Activated CD4-positive, alpha-beta T cell treated with anti-CD3 and anti-CD28 coated beads, Interleukin-2, amount 10 ng/mL, durations not matched to agents 24 days and 14 days (primary cell): Measurements from ENCODE around the gene DGKQ. TPM values are rescaled to one million over a fixed set of nuclear protein-coding genes. Genes with fewer than 3 reads are reported as not detected.
A peak's percentile ranks its signal among the peaks of the same experiment; 100 is the strongest.

ENCODE experiments used
- DNase-seq: peaks from one replicate; pipeline ENCODE4 v3.0.0; 2022
- H3K27ac Mint-ChIP-seq: one replicate; pipeline ENCODE4 v1.8.0; 2022; ENCODE audit warnings: mild to moderate bottlenecking, mixed read lengths
- H3K27me3 Mint-ChIP-seq: one replicate; pipeline ENCODE4 v1.8.0; 2022; ENCODE audit warnings: mixed read lengths
- H3K36me3 Mint-ChIP-seq: one replicate; pipeline ENCODE4 v1.8.0; 2022; ENCODE audit warnings: low read depth, mild to moderate bottlenecking, mixed read lengths
- H3K4me1 Mint-ChIP-seq: one replicate; pipeline ENCODE4 v1.8.0; 2021; ENCODE audit warnings: mixed read lengths
- H3K4me3 Mint-ChIP-seq: one replicate; pipeline ENCODE4 v1.8.0; 2022; ENCODE audit warnings: mild to moderate bottlenecking, moderate library complexity, mixed read lengths
- H3K9me3 Mint-ChIP-seq: one replicate; pipeline ENCODE4 v1.8.0; 2021; ENCODE audit warnings: mixed read lengths
- intact Hi-C: fragments of 100-400 bp; cut with micrococcal nuclease; formaldehyde crosslinking; loops from one replicate; pipeline ENCODE4 v1.15.1; 2023
- total RNA-seq: library from RNA; stranded (reverse); gene quantifications from 2 replicates; pipeline ENCODE4 v1.2.3, GENCODE V29; 2022

The DGKQ gene
- total RNA-seq, 1 donor from 2014 or later = 15.2 TPM

DNA sequence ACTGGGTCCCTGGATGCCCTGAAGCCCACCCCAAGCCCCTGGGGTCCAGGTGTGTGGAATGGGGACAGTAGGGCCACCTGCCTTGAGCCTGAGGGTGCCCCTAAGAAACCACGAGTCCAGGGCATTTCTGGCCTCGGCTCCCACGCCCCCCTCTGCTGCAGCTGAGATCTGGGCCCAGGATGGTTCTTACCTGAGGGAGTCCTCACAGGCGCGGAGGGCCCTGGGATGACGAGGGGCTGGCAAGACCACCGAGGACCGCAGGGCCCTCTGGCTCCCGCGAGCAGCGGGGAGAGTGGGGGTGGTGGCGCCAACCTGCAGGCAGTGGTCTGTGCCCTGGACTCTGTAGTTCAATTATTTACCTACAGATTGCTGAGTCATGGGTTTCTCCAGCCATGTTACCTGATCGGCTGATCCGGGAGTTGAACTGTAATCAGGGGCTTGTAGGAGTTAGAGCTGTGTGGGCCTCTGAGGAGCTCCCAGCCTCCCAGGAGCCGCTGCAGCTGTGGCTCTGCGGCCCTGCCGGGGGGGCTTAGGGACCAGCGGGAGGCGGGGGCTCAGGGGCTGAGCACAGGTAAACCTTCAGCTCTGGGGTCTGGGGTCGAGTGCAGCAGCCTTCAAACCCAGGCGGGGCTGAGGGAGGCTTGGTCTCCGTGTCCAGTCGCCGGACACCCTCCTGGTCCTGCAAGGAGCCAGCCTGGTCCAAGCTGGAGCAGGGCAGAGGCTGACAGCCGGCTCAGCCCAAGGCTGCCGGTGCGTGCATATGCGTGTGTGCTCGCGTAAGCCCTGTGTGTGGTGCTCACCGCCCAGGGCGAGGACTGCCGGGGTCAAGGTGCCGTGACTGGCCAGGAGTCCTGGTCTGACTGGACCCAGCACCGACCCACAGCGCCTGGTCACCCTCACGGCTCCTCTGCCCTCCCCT, 20.0 kb upstream of the DGKQ start, which contains the start of gene SLC26A1:
TSS of gene SLC26A1 (minus strand) at position 294 of the 919 bp plus-strand sequence. CDS start 1,701 bp downstream, outside the sequence.
- intact Hi-C loops = no loop called here
- no peak for DNase-seq
- Mint-ChIP-seq H3K4me1 (no peaks in the 10 kb centered on the region), H3K9me3 (no peaks in the 10 kb centered on the region), H3K4me3 (no peak within 1 kb of the TSS), H3K27me3 (peaks cover 12% of the 10 kb centered on the region), H3K36me3 (no peaks in the 10 kb centered on the region), H3K27ac (no peak within 1 kb of the TSS)

DNA sequence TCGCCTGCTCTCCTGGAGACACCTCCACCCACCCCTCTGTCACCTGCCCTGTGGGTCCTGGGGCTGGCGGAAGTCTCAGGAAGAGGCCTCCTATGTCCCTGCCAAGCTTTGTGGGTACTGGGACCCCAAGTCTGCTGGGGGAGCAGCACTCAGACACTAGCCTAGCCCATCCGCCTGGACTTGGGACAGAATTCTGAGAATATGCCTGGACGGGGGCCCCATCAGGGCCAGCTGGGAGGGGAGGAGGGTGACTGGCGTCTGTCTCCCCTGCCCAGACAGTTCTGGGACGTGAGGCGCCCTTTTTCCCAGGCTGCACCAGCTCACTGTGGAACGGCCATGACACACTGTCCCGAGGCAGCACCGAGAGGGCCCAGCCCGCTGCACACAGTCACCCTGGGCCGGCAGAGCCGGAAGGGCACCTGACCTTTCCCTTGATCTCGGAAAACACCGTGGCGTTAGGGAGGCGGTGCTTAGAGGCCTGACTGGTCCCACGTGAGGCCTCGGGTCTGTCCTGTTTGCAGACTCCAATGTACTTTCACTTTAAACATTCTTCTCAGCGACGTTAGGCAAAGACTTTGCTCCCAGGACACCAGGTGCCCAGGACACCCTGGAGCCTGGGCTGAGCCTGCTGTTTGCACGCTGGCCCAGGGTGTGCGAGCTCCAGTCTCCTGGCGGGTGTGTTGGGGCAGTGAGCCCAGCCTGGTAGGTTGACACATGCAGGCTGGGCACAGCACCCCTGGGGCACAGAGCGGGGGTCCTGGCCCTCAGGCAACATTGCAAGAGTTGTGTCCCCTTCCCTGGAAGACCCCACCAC, 19.1 kb upstream of the DGKQ start:
- Mint-ChIP-seq H3K36me3 (no peaks in the 10 kb centered on the region), H3K4me1 (peaks cover 2% of the 10 kb centered on the region), H3K9me3 (no peaks in the 10 kb centered on the region), H3K27ac (no peak overlapping the region), H3K27me3 (peaks cover 6% of the 10 kb centered on the region), H3K4me3 (no peak overlapping the region)
- no peak for DNase-seq
- intact Hi-C loops = no loop called here

DNA sequence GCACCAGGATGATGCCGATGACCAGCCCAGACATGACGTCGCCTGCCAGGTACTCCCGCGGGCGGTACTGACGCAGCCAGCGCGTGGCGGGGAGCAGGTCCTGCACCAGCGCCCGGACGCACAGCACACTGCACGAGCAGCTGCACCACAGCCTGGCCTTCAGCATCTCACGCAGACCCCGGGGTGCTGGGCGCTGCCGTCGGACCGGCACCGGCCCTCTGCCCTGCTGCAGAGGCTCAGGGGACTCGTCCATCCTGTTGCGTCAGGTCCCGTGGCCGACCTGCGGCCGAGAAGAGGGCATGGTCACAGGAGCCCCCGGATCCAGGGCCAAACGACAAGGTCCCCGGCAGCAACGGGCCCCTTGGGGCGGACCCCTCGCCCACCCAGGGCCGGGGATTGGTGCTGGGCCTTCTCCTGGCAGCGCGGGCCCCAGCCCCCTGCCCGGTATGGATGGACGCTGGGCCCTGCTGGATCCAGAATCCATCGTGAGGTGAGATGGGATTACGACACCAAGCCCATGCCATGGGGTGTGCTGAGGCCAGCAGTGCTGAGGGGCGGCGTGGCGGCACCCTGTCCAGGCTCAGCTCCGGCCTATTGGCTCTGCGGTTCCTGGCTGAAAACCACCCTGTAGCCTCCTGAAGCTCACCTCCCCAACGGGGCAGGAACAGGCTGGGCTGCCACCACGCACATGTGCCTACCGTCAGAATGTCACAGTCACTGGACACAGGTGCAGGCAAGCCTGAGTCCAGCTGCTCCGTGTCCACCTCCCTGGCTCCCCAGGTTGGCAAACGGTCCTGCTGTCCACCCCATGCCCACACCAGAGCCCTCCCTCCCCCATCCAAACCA, 18.3 kb upstream of the DGKQ start:
- H3K36me3 Mint-ChIP-seq = no peaks in the 10 kb centered on the region
- H3K9me3 Mint-ChIP-seq = no peaks in the 10 kb centered on the region
- no peak for DNase-seq
- intact Hi-C loops = no loop called here
- no peak overlapping the region for H3K27ac Mint-ChIP-seq
- peaks cover 3% of the 10 kb centered on the region for H3K4me1 Mint-ChIP-seq
- no peak overlapping the region for H3K4me3 Mint-ChIP-seq
- H3K27me3 Mint-ChIP-seq = peaks cover 2% of the 10 kb centered on the region

DNA sequence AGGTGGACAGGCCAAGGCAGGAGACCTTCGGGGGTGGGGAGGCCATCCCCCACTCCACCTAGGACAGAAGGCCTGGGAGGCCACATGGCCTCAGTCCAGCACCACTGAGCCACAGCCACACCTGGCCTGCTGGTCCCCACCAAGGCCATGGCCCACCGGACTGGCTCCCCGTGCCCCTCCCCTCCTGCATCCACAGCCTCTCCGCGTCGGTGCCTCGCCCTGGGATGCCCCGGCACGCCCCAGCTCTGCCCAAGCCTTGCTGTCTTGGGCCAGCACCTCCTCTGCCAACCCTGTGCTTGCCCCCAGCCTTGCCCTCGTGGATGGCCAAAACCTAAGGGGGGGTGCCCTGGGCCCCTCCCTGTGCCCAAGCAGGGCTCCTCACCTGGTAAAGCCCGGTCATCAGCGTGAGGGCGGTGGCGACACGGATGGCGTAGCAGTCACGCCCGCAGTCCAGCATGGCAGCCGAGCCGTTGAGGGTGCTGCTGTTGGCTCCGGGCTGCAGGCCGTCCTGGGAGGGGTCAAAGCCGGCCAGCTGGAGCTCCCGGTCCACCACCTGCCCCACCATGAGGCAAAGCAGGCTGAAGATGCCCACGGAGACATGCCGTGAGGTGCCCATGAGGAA, 17.5 kb upstream of the DGKQ start:
- no peaks in the 10 kb centered on the region for H3K9me3 Mint-ChIP-seq
- H3K4me1 Mint-ChIP-seq = peaks cover 6% of the 10 kb centered on the region
- H3K27me3 Mint-ChIP-seq = peaks cover 2% of the 10 kb centered on the region

DNA sequence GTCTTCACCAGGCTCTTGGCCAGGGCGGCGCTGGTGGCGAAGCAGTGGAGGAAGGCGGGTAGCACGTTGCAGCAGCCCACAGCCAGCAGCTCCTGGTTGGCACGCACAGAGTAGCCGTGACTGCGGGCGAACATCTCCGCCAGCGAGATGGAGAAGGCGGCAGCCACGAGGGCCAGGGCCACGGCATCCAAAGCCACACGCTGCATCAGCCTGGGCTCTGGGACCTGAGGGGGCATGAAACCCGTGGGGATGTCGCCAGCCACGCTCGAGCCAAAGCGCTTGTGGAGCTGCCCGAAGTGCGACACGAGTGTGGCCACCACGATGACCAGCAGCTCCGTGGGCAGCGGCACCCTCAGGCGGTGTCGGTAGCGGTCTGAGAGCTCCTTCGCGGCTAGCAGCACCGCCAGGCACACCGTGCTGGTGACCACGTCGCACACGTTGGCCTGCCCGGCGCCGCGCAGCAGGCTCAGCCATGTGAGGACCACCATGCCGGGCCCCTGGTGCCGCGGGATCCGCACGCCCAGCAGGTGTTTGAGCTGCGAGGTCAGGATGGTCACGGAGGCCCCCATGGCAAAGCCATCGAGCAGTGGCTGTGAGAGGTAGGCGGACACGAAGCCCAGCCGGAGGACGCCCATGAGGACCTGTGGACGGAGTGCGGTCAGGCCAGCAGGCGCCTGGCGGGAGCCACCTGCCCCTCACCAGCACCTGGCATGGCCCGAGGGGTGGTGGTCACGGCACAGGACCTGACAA, 16.5 kb upstream of the DGKQ start:
- Mint-ChIP-seq H3K36me3 (no peaks in the 10 kb centered on the region), H3K4me1 (peaks cover 11% of the 10 kb centered on the region), H3K9me3 (no peaks in the 10 kb centered on the region), H3K27me3 (no peaks in the 10 kb centered on the region), H3K4me3 (no peak overlapping the region), H3K27ac (no peak overlapping the region)
- DNase-seq = no peak
- intact Hi-C loops = loop anchor here (5.0 kb wide), 1 partner anchor 318 kb away; the partner anchor contains the start of genes ATP5ME and MYL5

More for the DNA sequence above, 17.5 kb upstream of the DGKQ start:
- no peak for DNase-seq
- no peaks in the 10 kb centered on the region for H3K36me3 Mint-ChIP-seq
- H3K27ac Mint-ChIP-seq = no peak overlapping the region
- no peak overlapping the region for H3K4me3 Mint-ChIP-seq
- intact Hi-C loops = no loop called here

DNA sequence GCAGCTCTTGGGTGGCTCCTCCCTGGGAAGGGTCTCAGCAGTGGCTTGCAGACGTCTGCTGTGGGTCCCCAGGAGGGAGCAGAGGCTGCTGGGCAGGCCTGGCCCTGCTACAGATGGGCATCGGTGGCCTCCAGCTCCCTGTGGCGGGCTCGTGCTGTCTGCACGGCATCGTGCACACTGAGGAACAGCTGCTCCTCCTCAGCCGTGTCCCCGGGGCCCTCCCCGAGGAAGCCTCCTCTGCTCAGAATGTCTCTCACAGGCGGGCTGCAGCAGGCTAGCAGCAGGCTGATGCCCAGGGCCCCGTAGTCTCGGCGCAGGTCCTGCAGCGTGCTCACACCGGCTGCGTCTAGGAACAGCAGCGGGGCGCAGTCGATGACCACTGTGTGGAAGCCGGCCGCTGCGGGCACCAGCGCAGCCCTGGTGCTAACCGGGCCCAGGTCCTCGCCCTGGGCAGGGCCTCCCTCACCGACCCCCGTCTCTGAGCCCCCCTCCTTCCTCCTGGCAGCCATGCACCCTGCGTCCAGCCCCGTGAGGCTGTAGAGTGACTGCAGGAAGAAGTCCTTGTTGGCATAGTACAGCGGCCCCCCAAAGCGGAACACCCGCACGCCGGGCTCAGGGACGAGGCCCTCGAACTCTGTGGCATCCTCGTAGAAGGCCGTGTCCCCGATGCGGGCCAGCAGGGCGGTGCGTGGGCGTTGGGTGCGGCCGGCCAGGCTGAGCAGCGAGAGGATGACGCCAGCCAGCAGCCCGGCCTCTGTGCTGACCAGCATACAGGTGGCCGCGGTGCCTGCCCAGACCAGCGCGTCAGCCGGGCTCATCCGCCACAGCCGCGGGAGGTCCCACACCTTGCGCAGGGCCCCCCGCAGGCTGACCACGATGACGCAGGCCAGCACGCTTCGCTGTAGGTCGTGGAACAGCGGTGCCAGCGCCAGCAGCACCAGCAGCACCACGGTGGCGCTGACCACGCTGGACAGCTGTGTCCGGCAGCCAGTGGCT, 15.7 kb upstream of the DGKQ start:
- Mint-ChIP-seq H3K4me3 (no peak overlapping the region), H3K4me1 (peaks cover 15% of the 10 kb centered on the region), H3K9me3 (no peaks in the 10 kb centered on the region), H3K27me3 (no peaks in the 10 kb centered on the region), H3K36me3 (no peaks in the 10 kb centered on the region), H3K27ac (no peak overlapping the region)
- no peak for DNase-seq
- intact Hi-C loops = loop anchor here (5.0 kb wide), 1 partner anchor 317 kb away; the partner anchor contains the start of genes ATP5ME and MYL5

DNA sequence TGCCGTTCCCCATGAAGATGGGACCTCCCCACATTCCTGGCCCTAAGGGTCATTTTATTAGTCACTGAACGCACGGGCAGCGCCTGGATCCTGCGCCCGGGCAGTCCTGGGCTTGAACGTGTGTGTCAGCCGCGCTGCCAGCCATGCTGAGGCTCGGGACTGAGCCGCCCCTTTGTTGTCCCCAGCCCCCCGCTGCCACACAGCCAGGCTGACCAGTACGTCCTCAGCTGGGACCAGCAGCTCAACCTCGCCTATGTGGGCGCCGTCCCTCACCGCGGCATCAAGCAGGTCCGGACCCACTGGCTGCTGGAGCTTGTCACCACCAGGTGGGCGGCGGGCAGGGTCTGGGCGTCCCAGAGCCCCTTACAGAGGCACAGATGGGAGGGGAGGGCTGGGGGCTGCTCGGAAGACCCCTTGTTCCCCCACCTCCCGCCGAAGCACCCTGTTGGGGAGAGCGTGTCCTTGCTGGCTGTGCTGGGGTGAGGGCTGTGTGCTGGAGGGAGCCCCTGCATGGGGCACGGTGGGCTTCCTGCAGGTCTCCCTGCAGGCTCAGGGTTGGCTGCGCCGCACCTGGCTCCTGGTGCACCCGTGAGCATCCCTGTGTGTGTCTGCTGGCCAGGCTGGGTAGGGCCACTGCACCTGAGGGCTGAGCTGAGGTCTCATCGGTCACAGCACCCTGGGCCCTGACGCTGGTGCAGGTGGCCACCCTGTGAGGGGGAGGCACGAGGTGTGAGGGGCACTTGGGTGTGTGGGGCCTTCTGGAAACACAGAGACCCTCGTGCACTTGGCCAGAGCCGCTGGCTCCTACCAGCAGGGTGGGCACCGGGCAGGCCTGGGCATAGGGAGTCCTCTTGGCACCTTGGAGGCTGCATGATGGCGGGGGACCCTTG, 14.5 kb upstream of the DGKQ start:
- H3K36me3 Mint-ChIP-seq = no peaks in the 10 kb centered on the region
- H3K4me3 Mint-ChIP-seq = peak overlapping the region; percentile 86
- intact Hi-C loops = loop anchor here (1.0 to 5.0 kb wide), 5 partner anchors 23 to 316 kb away; partner anchors contain the start of genes ATP5ME, FGFRL1, GAK and MYL5
- no peaks in the 10 kb centered on the region for H3K27me3 Mint-ChIP-seq
- peaks cover 15% of the 10 kb centered on the region for H3K4me1 Mint-ChIP-seq
- no peak for DNase-seq
- no peaks in the 10 kb centered on the region for H3K9me3 Mint-ChIP-seq
- H3K27ac Mint-ChIP-seq = peak overlapping the region; percentile 82

DNA sequence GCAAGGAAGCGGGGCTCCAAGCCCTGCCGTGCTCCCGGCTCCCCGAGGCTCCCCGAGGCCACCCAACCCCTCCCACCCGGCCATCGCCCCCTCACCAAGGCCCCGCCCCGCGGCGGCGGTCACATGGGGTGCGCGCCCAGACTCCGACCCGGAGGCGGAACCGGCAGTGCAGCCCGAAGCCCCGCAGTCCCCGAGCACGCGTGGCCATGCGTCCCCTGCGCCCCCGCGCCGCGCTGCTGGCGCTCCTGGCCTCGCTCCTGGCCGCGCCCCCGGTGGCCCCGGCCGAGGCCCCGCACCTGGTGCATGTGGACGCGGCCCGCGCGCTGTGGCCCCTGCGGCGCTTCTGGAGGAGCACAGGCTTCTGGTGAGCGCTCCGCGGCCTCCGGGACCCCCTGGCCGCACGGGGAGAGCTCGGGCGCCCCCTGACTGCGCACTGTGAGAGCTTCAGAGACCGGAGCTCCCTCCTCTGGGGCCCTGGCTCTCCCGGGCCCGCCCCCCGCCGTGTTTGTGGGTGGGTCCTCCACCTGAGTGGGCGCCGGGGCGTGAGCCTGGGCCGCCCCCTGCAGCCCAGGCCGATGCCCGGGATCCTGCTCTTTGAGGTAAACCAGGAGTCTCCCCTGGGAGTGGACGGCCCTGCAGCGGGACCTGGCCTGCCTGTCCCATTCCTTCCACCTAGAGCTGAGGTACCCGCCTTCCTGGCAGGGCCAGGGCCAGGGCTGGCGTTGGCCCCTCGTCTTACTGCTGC, 13.7 kb upstream of the DGKQ start, which contains the start of gene IDUA:
TSS of gene IDUA (plus strand) at position 166 of the 745 bp plus-strand sequence. CDS start at position 207, 41 bp downstream.
- no peaks in the 10 kb centered on the region for H3K9me3 Mint-ChIP-seq
- peaks cover 15% of the 10 kb centered on the region for H3K4me1 Mint-ChIP-seq
- intact Hi-C loops = loop anchor here (1.0 to 5.0 kb wide), 6 partner anchors 14 to 315 kb away; partner anchors contain the start of genes ATP5ME, DGKQ, FGFRL1 and GAK
- H3K4me3 Mint-ChIP-seq = peak within 1 kb of the TSS; percentile 86
- peak; percentile 96 for DNase-seq
- no peaks in the 10 kb centered on the region for H3K36me3 Mint-ChIP-seq
- no peaks in the 10 kb centered on the region for H3K27me3 Mint-ChIP-seq
- peak within 1 kb of the TSS; percentile 87 for H3K27ac Mint-ChIP-seq

DNA sequence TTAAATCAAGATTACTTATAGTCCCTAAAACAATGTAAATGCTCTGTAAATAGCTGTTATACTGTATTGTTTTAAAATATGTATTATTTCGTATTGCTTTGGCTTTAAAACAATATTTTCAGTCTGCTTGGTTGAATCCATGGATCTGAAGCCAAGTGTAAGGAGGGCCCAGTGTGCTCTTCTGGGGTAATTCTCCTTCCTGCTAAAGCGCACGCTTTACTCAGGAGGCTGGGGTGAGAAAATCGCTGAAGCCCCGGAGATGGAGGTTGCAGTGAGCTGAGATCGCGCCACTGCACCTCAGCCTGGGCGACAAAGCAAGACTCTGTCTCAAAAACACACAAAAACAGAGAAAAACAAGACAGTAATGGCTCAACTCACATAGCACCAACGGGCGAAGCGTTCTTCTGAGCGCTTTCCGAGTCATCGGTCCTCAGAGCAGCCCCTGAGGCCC, 13.1 kb upstream of the DGKQ start:
- H3K36me3 Mint-ChIP-seq = no peaks in the 10 kb centered on the region
- DNase-seq = no peak
- peak overlapping the region; percentile 86 for H3K4me3 Mint-ChIP-seq
- peak overlapping the region; percentile 87 for H3K27ac Mint-ChIP-seq
- H3K27me3 Mint-ChIP-seq = no peaks in the 10 kb centered on the region
- H3K9me3 Mint-ChIP-seq = no peaks in the 10 kb centered on the region
- intact Hi-C loops = loop anchor here (1.0 to 5.0 kb wide), 4 partner anchors 13 to 314 kb away; partner anchors contain the start of genes ATP5ME, DGKQ, GAK and MYL5
- H3K4me1 Mint-ChIP-seq = peaks cover 15% of the 10 kb centered on the region
